NCI-H526 (cell line): ENCODE results near the gene RTN4RL2.

ENCODE experiments used
- DNase-seq, 2 experiments: peaks; one replicate each; lab custom pipeline; 2025; lab: John Stamatoyannopoulos, UW

Gene RTN4RL2

GRCh38 chr11:57499983-57500461, 39.7 kb downstream of the RTN4RL2 start:
- DNase-seq: no peak

DNA sequence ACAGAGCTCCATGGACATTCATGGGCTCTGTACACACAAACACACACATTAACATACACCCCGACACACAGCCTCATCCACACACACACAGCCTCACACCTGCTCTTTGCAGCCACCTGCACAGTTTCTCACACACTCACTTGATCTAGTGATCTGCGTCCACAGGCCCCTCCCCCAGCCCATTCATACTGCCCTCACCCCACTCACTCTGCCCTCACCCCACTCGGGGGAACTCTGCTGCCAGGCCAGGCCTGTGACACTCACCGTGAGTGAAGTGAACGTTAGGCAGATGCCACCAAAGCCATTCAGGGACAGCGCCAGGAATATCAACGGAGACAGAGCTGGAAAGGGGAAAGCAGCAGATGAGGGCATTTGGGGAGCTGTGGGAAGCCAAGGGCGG, 40.2 kb downstream of the RTN4RL2 start:
- DNase-seq: no peak

DNA sequence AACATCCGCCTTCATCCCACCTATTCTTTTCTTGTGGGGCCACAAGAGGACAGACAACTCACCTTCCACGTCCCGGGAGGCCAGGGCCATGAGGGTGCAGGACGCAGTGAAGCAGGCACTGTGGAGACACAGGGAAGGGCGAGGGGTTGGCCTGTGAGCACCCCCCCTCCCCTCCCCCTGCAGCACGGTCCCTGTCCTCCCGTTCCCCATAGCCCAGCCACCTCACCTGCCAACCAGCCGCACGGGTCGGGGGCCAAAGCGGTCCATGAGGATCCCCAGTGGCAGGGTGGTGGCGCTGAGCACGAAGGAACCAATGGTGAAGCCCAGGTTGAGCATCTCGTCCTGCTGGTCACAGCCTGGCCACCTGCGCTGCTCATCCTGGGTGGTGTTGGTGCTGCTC, 40.6 kb downstream of the RTN4RL2 start:
- no peak for DNase-seq

DNA sequence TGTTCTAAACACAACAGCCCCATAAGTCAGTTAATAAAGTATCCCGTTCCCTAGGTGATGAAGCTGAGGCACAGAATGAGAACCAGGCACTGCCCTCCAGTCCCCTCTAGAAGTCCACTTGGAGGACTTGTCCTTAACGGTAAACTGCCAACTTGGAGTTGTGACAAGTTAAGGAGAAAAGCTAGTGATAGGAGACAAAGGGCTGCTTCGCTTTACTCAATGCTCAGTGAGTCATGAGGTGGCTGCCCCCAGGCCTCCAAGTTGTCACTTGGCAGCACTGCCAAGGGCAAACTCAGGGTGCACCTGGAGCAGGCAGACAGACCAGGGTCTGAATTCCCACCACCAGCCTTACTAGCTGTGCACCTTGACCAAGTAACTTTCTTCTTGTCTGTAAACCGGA, 41.6 kb downstream of the RTN4RL2 start:
- no peak for DNase-seq

DNA sequence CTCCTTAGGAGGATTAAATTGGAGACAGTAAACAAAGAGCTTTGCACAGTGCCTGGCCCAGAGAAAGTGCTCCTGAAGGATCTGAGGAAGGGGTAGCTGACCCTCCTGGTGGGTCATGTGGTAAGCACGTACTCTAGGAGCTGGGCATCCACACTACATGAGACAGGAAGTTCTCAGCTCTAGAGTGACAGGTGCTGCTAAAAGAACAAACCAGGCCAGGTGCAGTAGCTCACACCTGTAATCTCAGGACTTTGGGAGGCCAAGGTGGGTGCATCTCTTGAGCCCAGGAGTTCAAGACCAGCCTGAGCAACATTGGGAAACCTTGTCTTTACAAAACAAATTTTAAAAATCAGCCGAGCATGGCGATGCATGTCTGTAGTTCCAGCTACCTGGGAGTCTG, 42.0 kb downstream of the RTN4RL2 start:
- no peak for DNase-seq

DNA sequence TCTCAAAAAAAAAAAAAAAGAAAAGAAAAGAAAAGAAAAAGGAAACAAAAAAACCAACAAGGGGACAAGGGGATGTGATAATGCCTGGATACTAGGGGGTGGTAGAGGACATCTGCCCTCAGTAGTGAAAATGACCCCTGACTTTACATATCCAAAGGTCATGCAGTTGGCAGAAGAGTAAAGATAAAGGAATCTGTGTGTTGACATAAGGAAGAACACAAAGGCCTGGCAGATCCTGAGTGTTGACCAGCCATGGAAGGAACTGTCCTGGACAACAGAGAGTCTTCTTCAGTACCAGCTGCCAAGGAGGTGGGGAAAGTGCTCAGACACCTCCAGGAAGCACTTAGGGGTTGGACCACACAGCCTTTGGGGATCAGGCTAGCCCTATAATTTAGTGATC, 42.5 kb downstream of the RTN4RL2 start:
- DNase-seq: no peak

DNA sequence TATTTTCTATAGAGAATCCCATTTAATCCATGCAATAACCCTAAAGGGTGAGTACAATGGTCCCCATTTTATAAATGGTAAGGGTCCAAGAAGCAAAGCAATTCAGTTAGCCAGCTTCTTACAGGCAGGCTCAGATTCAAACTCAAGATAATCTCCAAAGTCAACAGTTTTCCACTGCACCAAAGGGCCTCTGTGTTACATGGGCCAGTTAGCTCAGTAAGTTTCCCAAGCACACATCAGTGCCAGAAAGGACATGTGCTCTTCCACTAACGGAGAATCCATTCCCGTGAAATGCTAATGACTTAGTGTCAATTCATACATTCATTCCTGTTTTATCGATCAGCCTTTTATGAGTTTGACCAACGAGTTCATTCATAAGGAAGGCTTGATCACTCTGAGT, 44.2 kb downstream of the RTN4RL2 start:
- no peak for DNase-seq

- DNase-seq: no peak
These were observed 46.2 kb downstream of the RTN4RL2 start for GRCh38 chr11:57506522-57506921.

DNA sequence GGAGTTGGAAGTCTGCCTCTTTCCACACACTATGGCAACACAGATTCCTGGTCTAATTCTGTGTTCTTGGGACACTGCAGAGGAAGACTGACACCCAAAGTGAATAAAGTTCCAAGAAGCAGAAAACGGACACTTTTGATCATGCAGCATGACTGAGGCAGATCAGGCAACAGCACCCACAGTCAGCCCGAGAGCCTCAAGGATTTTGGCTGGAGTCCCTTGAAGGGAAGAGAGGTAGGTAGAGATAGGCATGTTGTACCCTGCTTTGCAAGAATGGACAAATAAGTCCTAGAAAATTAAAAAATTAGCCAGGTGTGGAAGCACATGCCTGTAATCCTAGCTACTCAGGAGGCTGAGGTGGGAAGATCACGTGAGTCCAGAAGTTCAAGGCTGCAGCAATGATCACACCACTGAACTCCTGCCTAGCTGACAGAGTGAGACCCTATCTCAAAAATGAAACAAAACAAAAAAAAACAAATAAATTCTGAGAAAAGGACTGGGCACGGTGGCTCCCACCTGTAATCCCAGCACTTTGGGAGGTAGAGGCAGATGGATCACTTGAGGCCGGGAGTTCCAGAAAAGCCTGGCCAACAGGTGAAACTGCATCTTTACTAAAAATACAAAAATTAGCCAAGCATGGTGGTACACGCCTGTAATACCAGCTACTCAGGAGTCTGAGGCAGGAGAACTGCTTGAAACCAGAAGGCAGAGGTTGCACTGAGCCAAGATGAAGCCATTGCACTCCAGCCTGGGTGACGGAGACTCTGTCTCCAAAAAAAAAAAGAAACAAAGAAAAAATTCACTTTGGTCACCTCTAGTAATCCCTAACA, 48.2 kb downstream of the RTN4RL2 start:
- DNase-seq: no peak

DNA sequence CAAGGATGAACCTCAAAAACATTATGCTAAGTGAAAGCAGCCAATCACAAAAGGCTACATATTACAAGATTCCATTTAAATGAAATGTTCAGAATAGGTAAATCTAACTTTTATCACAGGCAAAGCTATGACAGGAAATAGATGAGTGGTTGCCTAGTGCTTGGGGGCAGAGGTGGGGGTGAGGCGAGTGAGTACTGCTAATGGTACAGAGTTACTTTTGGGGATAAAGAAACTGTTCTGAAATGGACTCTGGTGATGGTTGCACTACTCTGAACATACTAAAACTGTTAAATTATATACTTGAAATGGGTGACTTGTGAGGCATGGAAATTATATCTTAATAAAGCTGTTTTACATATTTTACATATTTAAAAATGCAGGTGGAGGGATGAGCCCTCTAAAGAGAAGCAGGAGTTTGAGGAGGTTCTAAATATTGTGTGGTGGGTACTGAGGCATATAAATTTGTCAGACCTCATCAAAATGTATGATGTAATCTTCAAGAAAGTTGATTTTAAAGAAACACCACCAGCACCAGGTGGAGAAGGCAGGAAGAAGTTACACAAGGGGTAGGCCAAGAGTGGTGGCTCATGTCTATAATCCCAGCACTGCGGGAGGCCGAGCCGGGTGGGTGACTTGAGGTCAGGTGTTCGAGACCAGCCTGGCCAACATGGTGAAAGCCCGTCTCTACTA, 51.6 kb downstream of the RTN4RL2 start:
- no peak for DNase-seq

GRCh38 chr11:57512646-57513451, 52.5 kb downstream of the RTN4RL2 start:
- no peak for DNase-seq

GRCh38 chr11:57513452-57513795, 53.1 kb downstream of the RTN4RL2 start:
- DNase-seq: no peak

- peak; percentile 54 to 79 for DNase-seq
These were observed 53.7 kb downstream of the RTN4RL2 start for GRCh38 chr11:57513911-57514537.

GRCh38 chr11:57514538-57515331, 54.4 kb downstream of the RTN4RL2 start:
- peak; percentile 54 to 55 for DNase-seq

GRCh38 chr11:57515332-57516060, 55.2 kb downstream of the RTN4RL2 start, which contains the start of gene SLC43A1:
Gene SLC43A1 (minus strand): TSS chr11:57515702. CDS start chr11:57514111, 1,591 bp downstream.
- peak in 1 of 2 experiments; percentile 69 for DNase-seq

DNA sequence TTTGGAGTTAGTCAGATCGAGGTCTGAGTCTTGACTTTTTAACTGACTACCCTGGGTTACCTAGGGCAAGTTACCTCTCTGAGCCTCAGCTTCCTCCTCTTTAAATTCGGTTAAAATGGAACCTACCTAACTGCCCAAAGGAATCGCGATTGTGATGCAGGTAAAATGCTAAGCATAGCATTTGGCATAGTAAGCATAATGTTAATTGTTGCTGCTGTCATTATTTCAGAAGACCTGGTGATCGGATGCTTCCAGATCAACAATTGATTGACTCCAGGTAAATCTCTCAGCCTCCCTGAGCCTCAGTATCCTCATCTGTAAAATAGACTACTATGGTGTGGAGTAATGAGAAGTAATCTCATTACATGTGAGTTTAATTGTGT, 55.7 kb downstream of the RTN4RL2 start:
- DNase-seq: no peak

- no peak for DNase-seq
These were observed 60.8 kb downstream of the RTN4RL2 start for GRCh38 chr11:57521116-57521515.

- no peak for DNase-seq
These were observed 63.1 kb downstream of the RTN4RL2 start for GRCh38 chr11:57523419-57523818.
